ENCODE data around the gene C13orf42. TPM values are rescaled to one million over a fixed set of nuclear protein-coding genes. Genes with fewer than 3 reads are reported as not detected.

The C13orf42 gene
- total and polyA plus RNA-seq, 12 donors, result 0.01 TPM; not detected in 11

DNA sequence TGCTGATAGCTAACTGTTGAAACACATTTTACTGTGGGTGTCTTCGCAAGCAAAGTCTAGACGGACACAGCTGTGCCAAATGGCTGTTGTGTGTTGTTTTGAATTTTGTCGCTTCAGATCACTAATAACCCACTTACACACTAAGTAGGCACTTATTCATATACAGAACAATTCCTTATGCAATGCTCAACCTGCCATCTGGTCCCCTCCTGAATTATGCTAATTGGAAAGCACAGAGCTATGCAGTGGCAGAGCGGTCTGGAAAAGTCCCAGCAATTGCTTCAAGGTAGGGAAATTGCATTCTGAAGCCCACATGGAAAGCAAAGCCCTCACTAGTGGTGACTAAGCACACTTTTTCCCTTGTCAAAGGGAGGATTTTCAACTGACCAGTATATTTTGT is 69.9 kb downstream of the C13orf42 start:
- H3K4me1 ChIP-seq, result peaks cover 0 to 1% (median 0%) of the 10 kb centered on the region in 9 donors
- H3K36me3 ChIP-seq, result no peaks in the 10 kb centered on the region
- 94 to 96% methylated on average over 4 of the region's 4 CpGs for WGBS, 2 donors
- intact Hi-C loops (cut with DNase I), result no loop called here
- ATAC-seq (no peak), DNase-seq (no peak)
- H3K4me3 ChIP-seq, result no peak overlapping the region
- TF ChIP-seq, protein P1, sequence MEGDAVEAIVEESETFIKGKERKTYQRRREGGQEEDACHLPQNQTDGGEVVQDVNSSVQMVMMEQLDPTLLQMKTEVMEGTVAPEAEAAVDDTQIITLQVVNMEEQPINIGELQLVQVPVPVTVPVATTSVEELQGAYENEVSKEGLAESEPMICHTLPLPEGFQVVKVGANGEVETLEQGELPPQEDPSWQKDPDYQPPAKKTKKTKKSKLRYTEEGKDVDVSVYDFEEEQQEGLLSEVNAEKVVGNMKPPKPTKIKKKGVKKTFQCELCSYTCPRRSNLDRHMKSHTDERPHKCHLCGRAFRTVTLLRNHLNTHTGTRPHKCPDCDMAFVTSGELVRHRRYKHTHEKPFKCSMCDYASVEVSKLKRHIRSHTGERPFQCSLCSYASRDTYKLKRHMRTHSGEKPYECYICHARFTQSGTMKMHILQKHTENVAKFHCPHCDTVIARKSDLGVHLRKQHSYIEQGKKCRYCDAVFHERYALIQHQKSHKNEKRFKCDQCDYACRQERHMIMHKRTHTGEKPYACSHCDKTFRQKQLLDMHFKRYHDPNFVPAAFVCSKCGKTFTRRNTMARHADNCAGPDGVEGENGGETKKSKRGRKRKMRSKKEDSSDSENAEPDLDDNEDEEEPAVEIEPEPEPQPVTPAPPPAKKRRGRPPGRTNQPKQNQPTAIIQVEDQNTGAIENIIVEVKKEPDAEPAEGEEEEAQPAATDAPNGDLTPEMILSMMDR (IDR thresholded peaks at IDR 0.05), result no peak
- no peak overlapping the region for H3K27ac ChIP-seq
- no peaks in the 10 kb centered on the region for H3K9me3 ChIP-seq
- no peaks in the 10 kb centered on the region for H3K27me3 ChIP-seq

DNA sequence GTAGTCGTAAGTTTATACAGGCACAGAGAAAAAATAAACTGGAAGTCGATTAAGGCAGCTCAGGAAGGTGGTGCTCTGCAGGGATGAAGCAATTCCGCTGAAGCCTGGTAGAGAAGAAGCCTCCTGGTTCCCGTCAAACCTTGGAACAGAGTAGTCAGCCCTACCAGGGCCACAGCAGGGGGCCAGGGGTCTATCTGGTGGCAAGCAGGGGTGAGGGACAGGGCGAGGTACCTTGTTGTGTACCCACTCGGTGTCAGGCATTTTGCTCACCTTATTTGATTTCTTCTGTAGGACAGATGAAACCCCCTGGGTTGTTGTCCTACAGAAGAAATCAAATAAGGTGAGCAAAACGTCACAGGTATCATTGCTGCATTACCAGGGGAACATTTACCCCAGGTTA is 70.6 kb downstream of the C13orf42 start:
- intact Hi-C loops (cut with DNase I), result no loop called here
- H3K27me3 ChIP-seq, result no peaks in the 10 kb centered on the region
- H3K9me3 ChIP-seq, result no peaks in the 10 kb centered on the region
- DNase-seq, result no peak
- peaks cover 0 to 6% (median 0%) of the 10 kb centered on the region in 9 donors for H3K4me1 ChIP-seq
- no peaks in the 10 kb centered on the region for H3K36me3 ChIP-seq
- no peak overlapping the region for H3K27ac ChIP-seq
- H3K4me3 ChIP-seq, result no peak overlapping the region
- TF ChIP-seq, protein P1 (IDR thresholded peaks at IDR 0.05), result no peak
- 77 to 78% methylated on average over 7 of the region's 7 CpGs for WGBS, 2 donors
- ATAC-seq, result no peak

DNA sequence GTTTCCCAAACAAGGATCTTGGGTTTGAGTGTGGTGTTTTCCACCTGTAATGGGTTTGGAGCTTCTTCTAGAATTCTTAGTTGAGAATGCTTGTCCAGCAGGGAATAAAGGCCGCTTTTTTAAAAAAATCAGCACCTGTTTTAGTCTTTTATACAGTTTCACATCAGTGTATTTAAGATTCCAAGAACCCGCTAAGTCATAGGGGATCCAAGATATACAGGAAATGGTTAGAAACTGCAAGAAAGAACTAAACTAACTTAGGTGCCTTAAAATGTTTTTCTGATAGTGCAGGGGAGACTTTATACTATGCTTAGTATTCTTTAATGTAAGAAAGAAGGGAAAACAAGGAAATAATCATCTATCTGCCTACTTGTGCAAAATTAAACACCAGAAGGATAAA is 74.7 kb downstream of the C13orf42 start:
- 72 to 78% methylated on average over 2 of the region's 2 CpGs for WGBS, 2 donors
- TF ChIP-seq, protein P1 (IDR thresholded peaks at IDR 0.05), result no peak
- DNase-seq, result no peak
- Histone ChIP-seq H3K4me3 (no peak overlapping the region), H3K9me3 (no peaks in the 10 kb centered on the region), H3K4me1 (peaks cover 0 to 16% (median 0%) of the 10 kb centered on the region in 9 donors), H3K36me3 (no peaks in the 10 kb centered on the region), H3K27ac (no peak overlapping the region), H3K27me3 (no peaks in the 10 kb centered on the region)
- intact Hi-C loops (cut with DNase I), result no loop called here
- no peak for ATAC-seq

DNA sequence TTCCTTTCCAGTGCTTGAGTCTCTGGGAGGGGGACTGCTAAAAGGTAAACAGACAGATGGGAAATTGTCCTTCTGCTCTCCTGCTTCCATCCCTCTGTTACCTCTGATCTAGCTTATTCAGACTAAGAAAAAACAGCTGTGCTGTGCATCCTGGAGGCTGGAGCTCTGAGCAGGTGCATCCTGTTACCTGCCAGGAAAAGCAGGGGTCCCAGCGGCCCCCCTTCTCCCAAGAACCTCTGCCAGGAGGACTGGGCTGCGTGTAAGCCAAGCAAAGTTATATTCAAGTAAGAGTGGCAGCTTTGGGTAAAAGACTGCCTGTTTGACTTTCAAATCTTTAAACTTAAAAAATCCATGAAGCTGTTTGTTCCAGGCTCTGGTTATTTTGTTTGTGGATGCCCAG is 75.1 kb downstream of the C13orf42 start:
- H3K27me3 ChIP-seq, result no peaks in the 10 kb centered on the region
- TF ChIP-seq, protein P1 (IDR thresholded peaks at IDR 0.05), result no peak
- 63 to 75% methylated on average over 2 of the region's 2 CpGs for WGBS, 2 donors
- DNase-seq (no peak), ATAC-seq (no peak)
- H3K27ac ChIP-seq, result no peak overlapping the region
- H3K9me3 ChIP-seq, result no peaks in the 10 kb centered on the region
- H3K36me3 ChIP-seq, result no peaks in the 10 kb centered on the region
- peaks cover 0 to 16% (median 0%) of the 10 kb centered on the region in 9 donors for H3K4me1 ChIP-seq
- no peak overlapping the region for H3K4me3 ChIP-seq
- intact Hi-C loops (cut with DNase I), result no loop called here

All from heart right ventricle (tissue), 16 donors.